Skin epidermis (tissue), 12 donors: ENCODE data around the gene AK8.

Source experiments
- H3K27ac ChIP-seq, 21 experiments: fragments of 200-600 bp; sonication (generic) in 11 of 21; one replicate each; pipeline ENCODE4 v1.5.0; 2020; ENCODE audit warnings: mild to moderate bottlenecking in 3 of 21, inconsistent platforms in 2 of 21, moderate library complexity in 2 of 21
- H3K4me3 ChIP-seq, 7 experiments: fragments of 200-600 bp; sonication (generic) in 2 of 7; one replicate each; pipeline ENCODE4 v1.5.0; 2020; ENCODE audit warnings: inconsistent platforms in 2 of 7, mild to moderate bottlenecking in 2 of 7, moderate library complexity in 1 of 7

Gene AK8, protein sequence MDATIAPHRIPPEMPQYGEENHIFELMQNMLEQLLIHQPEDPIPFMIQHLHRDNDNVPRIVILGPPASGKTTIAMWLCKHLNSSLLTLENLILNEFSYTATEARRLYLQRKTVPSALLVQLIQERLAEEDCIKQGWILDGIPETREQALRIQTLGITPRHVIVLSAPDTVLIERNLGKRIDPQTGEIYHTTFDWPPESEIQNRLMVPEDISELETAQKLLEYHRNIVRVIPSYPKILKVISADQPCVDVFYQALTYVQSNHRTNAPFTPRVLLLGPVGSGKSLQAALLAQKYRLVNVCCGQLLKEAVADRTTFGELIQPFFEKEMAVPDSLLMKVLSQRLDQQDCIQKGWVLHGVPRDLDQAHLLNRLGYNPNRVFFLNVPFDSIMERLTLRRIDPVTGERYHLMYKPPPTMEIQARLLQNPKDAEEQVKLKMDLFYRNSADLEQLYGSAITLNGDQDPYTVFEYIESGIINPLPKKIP

DNA sequence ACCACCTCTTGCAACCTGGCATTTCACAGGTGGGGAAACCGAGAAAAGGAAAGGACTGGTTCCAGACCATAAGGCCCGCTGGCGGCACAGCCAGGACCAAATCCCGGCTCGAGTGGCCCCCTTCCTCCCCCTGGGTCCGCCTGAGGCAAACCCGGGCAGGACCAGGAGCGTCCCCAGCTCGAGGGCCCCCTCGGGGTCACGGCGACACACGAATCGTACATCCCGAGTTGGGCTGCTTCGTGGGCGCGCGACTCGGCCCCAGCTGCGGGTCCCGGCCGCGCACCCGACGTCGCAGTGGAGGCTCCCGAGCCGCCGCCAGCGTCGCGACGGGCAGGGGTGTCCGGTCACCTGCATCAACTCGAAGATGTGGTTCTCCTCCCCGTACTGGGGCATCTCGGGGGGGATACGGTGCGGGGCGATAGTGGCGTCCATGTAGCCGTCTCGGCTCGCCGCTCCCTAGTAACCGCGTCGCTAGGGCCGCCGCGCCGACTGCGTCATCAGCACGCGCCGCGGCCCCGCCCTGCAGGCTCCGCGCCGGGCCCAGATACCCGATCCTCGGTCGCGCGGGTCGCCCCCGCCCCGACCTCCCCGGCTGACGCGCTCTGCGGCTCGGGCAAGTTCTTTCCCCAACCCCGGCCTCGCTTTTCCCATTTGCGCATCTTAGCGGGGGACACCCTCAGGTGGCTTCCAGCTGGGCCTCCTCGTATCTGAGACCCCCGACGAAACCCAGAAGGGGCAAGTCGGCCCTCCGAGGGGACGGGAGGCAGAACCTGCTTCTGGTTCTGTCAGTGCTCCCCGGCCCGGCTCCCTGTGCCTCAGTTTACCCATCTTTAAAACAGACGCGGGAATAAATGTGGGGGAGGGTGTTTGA, at the start of gene AK8:
TSS of gene AK8 (minus strand) at position 461 of the 871 bp plus-strand sequence. CDS start at position 432, 29 bp downstream.
- Histone ChIP-seq H3K4me3 (peak within 1 kb of the TSS; percentile 78 to 98 (median 89)), H3K27ac (peak within 1 kb of the TSS; percentile 67 to 96 (median 88))

DNA sequence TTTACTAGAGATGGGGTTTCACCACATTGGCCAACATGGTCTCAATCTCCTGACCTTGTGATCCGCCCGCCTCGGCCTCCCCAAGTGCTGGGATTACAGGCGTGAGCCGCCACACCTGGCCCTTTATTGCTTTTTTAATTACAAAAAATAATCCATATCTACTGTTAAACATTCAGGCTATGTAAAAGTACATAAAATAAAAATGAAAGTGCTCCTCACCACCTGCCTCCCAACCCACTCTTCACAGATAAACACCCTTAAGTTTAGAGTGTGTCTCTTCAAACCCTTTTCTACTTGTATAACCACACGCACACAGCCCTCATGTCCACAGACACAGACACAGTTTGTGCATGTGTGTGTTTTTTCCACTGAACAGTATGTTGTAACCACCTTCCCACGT, 49.6 kb upstream of the AK8 start:
- H3K4me3 ChIP-seq = no peak overlapping the region
- no peak overlapping the region for H3K27ac ChIP-seq

DNA sequence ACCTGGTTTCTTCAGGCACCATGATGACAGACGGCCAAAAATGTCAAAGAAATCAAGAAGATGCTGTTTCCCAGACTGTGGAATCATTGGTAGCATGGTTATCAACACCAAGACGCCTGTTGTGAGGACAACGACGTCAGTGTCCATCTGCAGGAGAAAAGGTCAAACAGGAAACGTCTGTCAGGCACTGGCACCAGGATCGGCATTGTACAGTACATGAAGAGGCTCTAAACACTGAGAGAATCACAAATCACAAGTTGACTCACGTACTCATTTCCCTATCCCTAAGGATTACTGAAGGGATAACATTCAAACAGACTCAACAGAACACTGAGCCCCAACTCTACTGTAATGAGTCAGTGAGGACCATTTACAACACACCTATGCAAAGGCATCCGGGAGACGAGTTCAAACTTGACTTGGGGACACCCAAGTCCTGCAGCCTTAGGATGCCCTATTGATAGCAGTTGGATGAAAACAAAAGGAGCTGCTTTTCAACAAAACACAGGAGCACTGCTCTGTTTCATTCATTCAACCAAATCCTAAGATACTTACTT, 45.3 kb upstream of the AK8 start:
- no peak overlapping the region for H3K4me3 ChIP-seq
- H3K27ac ChIP-seq = no peak overlapping the region

DNA sequence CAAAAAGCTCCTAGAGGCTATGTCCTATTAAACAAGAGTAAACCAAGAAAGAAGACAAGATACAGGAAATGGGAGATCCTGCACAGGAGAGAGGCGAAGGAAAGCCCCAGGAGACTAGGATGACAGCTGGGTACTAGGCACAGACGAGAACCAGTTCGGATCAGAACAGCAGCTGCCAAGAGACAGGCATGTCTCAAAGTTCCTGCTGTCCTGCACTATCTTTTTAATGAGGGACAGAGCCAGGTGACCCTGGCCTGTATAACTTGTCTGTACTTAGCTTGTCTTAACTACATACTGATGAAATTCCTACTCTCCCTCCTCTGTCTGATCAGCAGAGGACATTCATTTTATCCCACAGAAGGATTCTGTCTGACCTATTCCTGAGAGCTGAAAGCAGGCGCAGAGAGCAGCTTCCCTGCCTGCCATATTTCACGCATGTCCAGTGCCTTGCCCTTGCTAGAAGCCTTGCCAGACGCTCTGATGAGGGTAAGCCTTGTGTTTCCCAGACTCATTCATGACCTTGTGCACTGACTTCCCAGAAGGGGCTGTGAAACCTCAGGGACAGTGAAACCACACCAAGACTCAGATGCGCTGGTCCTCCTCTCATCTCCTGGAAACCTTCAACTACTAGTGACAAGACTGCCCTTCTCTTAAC, 41.7 kb upstream of the AK8 start:
- Histone ChIP-seq H3K27ac (no peak overlapping the region), H3K4me3 (no peak overlapping the region)

DNA sequence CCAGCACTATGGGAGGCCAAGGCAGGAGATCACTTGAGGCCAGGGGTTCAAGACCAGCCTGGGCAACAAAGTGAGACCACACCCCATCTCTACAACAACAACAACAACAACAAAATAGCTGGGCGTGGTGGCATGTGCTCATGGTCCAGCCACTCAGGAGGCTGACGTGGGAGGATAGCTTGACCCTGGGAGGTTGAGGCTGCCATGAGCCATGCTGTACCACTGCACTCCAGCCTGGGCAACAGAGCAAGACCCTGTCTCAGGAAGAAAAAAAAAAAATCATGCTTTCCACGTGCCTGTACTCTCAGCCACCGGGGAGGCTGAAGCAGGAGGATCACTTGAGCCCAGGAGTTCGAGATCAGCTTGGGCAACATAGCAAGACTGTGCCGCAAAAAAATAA, 36.8 kb upstream of the AK8 start:
- no peak overlapping the region for H3K27ac ChIP-seq

DNA sequence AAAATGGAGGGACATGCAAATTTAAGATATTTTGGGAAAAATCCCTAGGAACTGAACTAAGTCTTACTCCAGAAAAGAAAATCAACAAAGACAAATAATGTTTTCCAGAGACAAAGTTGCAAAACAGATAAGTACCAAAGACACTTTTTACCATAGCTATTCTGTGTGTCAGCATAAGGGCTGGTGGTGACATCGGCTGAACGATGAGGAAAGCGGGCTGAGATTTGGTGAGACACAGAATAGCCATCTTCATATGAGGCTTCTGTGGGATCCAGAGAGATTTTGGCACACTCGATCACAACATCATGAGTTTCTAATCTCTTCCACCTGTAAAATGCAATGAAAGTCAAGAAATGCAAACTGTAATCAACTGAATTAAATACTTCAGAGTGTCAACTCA, 34.0 kb upstream of the AK8 start:
- H3K27ac ChIP-seq = no peak overlapping the region
- no peak overlapping the region for H3K4me3 ChIP-seq

More for the DNA sequence above, 36.8 kb upstream of the AK8 start:
- no peak overlapping the region for H3K4me3 ChIP-seq

DNA sequence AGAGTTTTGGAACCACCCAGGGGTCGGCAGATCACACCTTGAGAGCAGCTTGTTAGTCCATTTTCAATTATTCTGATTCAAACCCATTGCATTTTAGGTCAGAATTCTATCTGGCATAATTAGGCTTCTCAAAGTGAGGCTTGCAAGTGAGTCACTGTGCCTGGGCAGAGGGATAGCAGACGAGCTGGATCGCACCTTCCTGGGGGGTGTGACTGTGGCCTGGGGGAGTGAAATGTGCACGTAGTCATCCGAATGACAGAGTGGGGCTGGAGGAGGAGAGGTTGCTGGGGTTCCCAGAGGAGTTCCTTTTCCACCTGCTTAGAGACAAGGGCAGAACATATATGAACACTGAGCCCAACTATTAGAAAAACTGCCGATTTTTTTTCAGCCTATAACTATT, 32.3 kb upstream of the AK8 start:
- H3K27ac ChIP-seq = no peak overlapping the region
- H3K4me3 ChIP-seq = no peak overlapping the region

DNA sequence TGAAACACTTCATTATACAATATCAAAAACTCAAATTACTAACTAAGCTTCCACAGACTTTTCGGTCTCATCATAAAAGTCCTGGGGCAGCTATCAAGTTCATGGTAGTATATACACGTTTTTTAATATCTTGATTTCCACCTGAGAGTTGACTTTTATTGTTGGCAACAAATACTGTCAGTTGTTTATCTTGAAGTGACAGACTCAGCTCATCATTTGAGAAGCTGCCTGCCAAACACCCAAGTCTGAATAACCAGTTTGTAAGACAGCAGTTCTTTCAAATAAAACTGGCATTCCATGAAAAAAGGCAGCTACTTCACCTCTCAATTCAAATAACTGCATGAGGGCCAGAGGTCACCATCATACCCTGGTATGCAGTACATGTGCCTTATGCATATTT, 31.2 kb upstream of the AK8 start:
- Histone ChIP-seq H3K27ac (no peak overlapping the region), H3K4me3 (no peak overlapping the region)

DNA sequence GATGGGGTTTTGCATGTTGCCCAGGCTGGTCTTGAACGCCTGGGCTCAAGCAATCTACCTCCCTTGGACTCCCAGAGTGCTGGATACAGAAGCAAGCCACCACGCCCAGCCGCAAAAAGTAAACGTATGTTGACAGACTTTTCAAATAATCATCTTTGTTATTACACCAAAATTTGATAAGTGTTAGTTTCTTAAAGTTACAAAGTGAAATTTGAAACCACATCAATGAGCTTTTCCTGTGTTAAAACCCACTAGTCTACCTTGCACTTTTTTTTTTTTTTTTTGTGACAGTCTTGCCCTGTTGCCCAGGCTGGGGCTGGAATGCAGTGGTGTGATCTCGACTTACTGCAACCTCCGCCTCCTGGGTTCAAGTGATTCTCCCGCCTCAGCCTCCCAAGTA, 30.6 kb upstream of the AK8 start:
- H3K27ac ChIP-seq = no peak overlapping the region
- H3K4me3 ChIP-seq = no peak overlapping the region

DNA sequence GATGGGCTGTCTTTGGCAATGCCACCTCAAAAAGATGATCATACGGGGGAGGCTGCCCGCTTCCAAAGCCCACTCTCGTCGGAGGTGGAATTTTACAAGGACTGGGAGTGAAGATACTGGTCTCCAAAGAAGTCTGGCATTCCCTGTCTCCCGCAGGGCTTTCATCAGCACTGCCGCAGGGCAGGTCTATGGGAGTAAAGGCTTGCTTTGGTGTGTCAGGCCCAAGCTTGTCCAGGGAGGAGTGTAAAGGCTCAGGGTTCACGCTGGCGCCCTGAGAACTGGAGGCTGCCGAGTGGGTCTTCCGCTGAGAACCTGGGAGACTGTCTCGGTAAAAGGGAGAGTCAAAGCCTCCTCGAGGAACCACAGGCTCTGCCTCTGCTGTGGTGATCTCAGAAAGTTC, 27.6 kb upstream of the AK8 start:
- no peak overlapping the region for H3K27ac ChIP-seq
- H3K4me3 ChIP-seq = no peak overlapping the region

DNA sequence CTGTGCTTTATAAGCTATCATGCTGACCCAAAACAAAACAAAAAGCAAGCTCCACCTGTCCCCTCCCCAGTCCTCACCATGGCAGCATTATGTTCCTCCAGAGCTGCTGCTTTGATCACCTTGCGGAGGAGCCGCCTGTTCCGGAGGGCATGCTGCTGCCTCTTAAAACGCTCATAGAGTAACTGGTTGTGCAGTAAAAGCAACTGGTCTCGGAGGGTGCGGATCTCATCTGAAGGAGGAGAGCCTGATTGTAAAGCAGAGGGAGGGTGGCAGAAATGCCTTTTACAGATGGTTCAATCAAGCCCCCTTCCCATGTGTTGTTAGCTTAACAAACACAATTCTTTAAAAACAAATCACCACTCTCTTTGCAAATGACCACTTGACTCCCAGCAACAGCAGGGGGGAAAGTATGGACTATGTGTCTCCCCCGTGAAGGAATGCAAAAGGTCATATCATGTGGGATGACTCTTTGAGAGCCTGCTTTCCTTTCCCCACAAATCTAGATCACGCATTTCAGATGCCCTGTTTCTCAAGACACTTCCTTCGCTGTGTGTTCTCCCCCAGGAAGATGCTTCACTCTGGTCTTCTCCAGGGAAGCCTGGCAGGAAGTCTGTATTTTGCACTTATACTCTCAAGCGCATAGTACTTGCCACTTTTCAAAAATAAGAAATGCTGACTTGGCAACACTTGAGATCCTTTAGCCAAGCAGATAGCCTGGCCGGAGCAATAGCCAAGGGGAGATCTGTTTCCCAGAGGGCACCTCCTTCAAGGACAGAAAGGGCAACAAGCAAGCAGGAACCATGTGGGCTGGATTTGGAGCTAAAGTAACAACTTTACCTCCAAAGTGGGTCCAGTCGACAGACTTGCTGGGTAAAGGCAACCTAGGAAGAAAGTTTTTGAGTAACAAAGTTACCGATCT, 25.7 kb upstream of the AK8 start:
- no peak overlapping the region for H3K27ac ChIP-seq
- H3K4me3 ChIP-seq = no peak overlapping the region

DNA sequence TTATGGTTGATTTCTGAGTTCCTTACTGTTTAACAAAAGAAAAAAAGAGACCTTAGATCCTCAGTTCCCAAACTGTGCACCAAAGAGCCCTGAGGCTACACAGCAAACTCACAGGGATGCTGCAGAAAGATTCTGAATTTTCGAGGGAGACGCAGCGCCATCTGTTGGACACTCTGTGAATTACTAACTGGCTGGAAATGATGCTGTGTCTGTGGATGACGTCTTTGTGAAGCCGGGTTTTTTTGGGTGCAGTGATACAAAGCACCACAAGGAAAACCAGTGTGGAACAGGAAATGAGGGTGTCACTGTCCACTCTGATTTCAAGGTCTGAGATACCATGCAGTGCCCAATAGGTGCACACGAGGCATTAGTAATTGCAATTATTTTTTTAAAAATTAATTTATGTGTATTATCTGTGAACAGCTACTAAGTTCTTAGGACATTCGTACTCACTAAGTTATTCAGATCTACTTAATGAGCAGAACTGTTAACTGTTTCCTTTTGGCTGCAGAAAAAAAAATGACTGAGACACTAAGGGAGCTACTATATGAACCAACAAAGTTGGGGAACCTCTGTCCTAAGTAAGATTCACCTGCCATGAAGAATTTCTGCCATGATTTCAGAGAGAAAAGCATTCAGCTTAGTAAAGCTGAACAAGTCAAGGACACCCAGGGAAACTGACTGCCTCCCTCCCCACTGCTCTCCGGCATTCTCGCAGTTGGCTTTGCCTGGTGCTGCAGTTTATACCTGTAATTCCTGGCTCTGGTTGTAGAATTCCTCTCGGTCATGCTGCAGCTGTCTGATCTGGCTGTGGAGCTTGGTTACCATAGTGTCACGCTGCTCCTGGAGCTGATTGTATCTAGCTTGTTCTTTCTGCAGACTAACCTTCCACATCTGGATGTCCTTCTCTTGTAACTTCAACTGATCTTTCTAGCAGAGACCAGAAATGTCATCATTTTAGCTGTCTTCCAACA, 24.1 kb upstream of the AK8 start:
- Histone ChIP-seq H3K4me3 (no peak overlapping the region), H3K27ac (peak overlapping the region in 1 of 21 experiments; percentile 0)

DNA sequence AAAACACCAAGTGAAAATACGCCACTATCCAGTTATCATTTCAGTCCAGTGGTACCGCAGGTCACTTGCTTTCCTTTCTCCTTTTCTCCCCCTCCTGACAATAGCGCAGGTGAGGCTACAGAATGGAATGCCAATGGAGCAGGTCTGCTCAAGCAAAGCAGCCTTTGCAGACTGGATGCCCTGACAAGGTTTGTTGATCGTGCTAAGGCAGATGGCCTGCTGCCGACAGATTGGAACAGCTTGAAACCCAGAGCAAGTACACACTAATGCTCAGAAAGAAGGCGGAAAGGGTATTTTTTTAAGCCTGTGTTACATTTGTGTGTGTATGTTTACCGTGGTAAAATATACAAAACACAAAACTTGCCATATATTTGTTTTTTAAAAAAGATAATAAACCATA, 20.0 kb upstream of the AK8 start:
- H3K4me3 ChIP-seq = no peak overlapping the region
- H3K27ac ChIP-seq = no peak overlapping the region

DNA sequence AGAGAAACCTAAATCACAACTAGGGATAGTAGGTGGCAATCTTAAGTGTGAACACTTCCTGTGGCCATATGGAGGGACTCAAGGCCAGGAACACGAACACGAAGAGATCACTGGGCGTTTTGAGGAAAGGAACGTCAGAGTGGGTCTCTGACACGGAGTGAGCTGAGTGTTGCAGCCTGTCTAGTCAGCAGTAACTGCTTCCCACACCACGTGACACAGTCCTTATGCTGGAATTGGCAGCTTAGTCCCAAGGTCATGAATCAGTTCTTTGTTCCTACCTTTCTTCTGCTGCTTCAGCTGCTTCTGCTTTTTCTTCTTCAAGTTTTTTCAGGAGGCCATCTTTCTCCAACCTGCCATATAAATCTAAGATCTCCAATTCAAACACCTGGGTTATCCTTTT, 18.8 kb upstream of the AK8 start:
- peak overlapping the region in 6 of 21 experiments; percentile 15 to 59 (median 29) for H3K27ac ChIP-seq
- H3K4me3 ChIP-seq = no peak overlapping the region

DNA sequence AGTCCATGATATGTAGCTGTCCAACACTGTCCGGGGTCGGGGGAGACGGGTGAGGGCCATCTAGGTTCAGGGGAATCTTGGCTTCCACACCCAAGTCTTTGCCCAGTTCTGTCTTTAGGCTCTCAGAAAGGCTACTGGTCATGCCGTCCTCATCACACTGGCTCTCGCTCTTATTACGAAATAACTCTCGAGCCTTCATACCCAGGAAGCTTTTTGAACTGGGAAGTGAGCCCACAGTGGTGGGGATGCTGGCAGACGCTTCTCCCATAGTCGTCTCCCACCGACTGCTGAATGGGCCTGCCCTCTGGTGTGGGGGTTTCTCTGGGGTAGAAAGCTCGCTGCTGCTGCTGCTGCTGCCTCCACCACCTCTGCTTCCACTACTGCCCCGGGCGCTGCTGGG, 18.2 kb upstream of the AK8 start:
- Histone ChIP-seq H3K27ac (peak overlapping the region in 7 of 21 experiments; percentile 2 to 62 (median 51)), H3K4me3 (no peak overlapping the region)

DNA sequence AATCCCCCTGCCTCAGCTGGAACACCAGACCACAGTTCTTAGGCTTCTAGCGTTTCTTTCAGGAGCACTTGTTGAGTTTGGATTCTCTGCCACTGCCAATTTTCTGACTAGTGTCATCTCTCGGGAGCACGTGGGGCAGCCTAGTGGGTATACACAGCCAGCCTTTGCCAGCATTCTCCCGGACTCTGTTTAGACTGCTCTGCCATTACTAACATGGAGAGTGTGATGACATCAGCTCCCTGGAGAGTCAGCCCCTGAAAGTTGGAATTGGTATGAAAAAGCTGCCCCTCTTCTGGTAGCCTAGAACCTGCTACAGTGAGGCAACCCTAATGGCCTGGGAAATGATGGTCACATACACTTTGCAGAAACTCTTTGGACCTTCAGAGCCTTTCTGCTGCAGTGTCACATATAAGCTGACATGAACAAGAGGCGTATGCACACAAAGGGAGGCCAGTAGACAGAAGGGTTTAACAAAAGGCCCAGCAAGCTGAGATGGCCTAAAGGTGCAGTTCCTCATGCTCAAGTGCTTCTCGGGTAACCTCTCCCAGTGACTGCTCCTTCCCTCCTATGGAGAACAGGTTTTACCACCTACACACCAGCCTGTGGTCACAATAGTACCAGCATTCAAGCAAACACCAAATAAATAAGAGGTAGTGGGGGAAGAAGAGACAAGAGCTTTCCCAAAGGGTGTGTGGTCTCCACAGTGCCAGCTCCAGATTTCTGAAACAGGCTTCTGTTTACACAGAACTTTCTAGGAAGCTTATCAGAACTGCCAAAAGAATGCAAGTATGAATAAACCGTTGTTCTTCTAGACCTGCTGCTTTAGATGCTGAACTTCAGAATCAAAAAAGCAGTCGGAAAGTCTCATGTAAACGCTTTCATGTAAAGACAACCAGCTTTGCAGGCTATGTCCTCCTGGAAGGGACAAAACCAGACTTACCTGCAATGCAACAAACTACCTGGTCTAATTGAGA, 17.1 kb upstream of the AK8 start:
- H3K27ac ChIP-seq = peak overlapping the region in 16 of 21 experiments; percentile 25 to 86 (median 59)
- no peak overlapping the region for H3K4me3 ChIP-seq

DNA sequence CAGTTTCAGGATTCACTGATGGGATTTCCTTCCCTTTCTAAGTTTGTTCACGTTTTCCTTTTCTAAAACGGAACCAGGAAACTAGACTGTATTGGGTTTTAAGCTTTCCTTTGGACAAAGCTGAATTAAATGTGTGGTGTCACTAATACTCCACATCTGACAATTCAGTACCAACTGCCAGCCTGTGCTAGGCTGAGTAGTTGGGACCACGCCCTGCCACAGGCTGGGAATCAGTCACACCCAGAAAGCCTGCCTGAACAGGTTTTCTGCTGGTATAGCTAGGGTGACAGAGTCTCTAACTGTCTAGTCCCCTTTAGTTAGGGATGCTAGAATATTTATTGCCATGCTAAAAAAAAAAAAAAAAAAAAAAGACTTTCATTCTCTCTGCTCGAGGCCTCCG, 16.3 kb upstream of the AK8 start:
- H3K27ac ChIP-seq = peak overlapping the region in 16 of 21 experiments; percentile 42 to 86 (median 71)
- no peak overlapping the region for H3K4me3 ChIP-seq
